Measurements from ENCODE around the gene OR8H1.

Gene OR8H1

GRCh38 chr11:56292154-56292553 is at the start of gene OR8H1:
TSS of gene OR8H1 (minus strand) at chr11:56292254. CDS start at chr11:56291062, 1,192 bp downstream.
- H3K36me3 ChIP-seq, result no peaks in the 10 kb centered on the region
- H3K4me1 ChIP-seq, result no peaks in the 10 kb centered on the region
- H3K27me3 ChIP-seq, result no peaks in the 10 kb centered on the region
- H3K9me3 ChIP-seq, result no peaks in the 10 kb centered on the region
- no peak for DNase-seq
- TF ChIP-seq CTCF (IDR thresholded peaks at IDR 0.05), result no peak
- no peak within 1 kb of the TSS for H3K27ac ChIP-seq
- intact Hi-C loops (cut with DNase I; ENCODE audit: low total_unique reads), result no loop called here
- no peak within 1 kb of the TSS for H3K4me3 ChIP-seq

- Histone ChIP-seq H3K27ac (no peak overlapping the region), H3K4me1 (no peaks in the 10 kb centered on the region), H3K9me3 (peaks cover 0 to 11% (median 0%) of the 10 kb centered on the region in 3 donors), H3K4me3 (no peak overlapping the region), H3K27me3 (no peaks in the 10 kb centered on the region), H3K36me3 (no peaks in the 10 kb centered on the region)
- intact Hi-C loops (cut with DNase I; ENCODE audit: low total_unique reads), result no loop called here
- no peak for TF ChIP-seq CTCF (IDR thresholded peaks at IDR 0.05)
- DNase-seq, result no peak
Measured at GRCh38 chr11:56340289-56340688, 48.2 kb upstream of the OR8H1 start.

- DNase-seq, result no peak
- Histone ChIP-seq H3K9me3 (peaks cover 0 to 11% (median 0%) of the 10 kb centered on the region in 3 donors), H3K4me1 (no peaks in the 10 kb centered on the region), H3K27me3 (no peaks in the 10 kb centered on the region), H3K4me3 (no peak overlapping the region), H3K27ac (no peak overlapping the region), H3K36me3 (no peaks in the 10 kb centered on the region)
- intact Hi-C loops (cut with DNase I; ENCODE audit: low total_unique reads), result no loop called here
- no peak for TF ChIP-seq CTCF (IDR thresholded peaks at IDR 0.05)
Measured at GRCh38 chr11:56333156-56333555, 41.1 kb upstream of the OR8H1 start.

- no peak for TF ChIP-seq CTCF (IDR thresholded peaks at IDR 0.05)
- intact Hi-C loops (cut with DNase I; ENCODE audit: low total_unique reads), result no loop called here
- no peak overlapping the region for H3K27ac ChIP-seq
- H3K9me3 ChIP-seq, result peaks cover 0 to 4% (median 0%) of the 10 kb centered on the region in 3 donors
- no peaks in the 10 kb centered on the region for H3K4me1 ChIP-seq
- H3K36me3 ChIP-seq, result no peaks in the 10 kb centered on the region
- H3K27me3 ChIP-seq, result no peaks in the 10 kb centered on the region
- no peak overlapping the region for H3K4me3 ChIP-seq
- no peak for DNase-seq
Measured at GRCh38 chr11:56331861-56332491, 39.9 kb upstream of the OR8H1 start.

GRCh38 chr11:56314844-56315243 is 22.8 kb upstream of the OR8H1 start, which contains the start of gene OR8K3:
TSS of gene OR8K3 (plus strand) at chr11:56315144. CDS start at chr11:56318307, 3,163 bp downstream.
- TF ChIP-seq CTCF (IDR thresholded peaks at IDR 0.05), result no peak
- Histone ChIP-seq H3K9me3 (no peaks in the 10 kb centered on the region), H3K27me3 (no peaks in the 10 kb centered on the region), H3K4me3 (no peak within 1 kb of the TSS), H3K27ac (no peak within 1 kb of the TSS), H3K36me3 (no peaks in the 10 kb centered on the region), H3K4me1 (no peaks in the 10 kb centered on the region)
- no peak for DNase-seq
- intact Hi-C loops (cut with DNase I; ENCODE audit: low total_unique reads), result no loop called here

Measured in tibial artery (tissue), 4 donors.